ENCODE results near the gene ASXL3.

The ASXL3 gene

GRCh38 chr18:33665187-33665586 is 87.2 kb downstream of the ASXL3 start:
- DNase-seq (ENCODE audit: insufficient read length, low spot score) (no peak), FAIRE-seq (no peak)
- TF ChIP-seq SPI1 (IDR thresholded peaks at IDR 0.05; ENCODE audit: low read depth, low read length) (no peak), TAF1 (IDR thresholded peaks at IDR 0.05; ENCODE audit: low read depth, low read length) (no peak), PAX5 (IDR thresholded peaks at IDR 0.05; ENCODE audit: insufficient read depth, low read length, severe bottlenecking) (no peak), POU2F2 (IDR thresholded peaks at IDR 0.05; ENCODE audit: low read depth, low read length) (no peak), POLR2AphosphoS5 (IDR thresholded peaks at IDR 0.05; ENCODE audit: low read depth, low read length) (no peak), POLR2A (IDR thresholded peaks at IDR 0.05; ENCODE audit: low read depth, low read length) (no peak)

- TF ChIP-seq SPI1 (IDR thresholded peaks at IDR 0.05; ENCODE audit: low read depth, low read length) (no peak), POU2F2 (IDR thresholded peaks at IDR 0.05; ENCODE audit: low read depth, low read length) (no peak), POLR2A (IDR thresholded peaks at IDR 0.05; ENCODE audit: low read depth, low read length) (no peak), POLR2AphosphoS5 (IDR thresholded peaks at IDR 0.05; ENCODE audit: low read depth, low read length) (no peak), PAX5 (IDR thresholded peaks at IDR 0.05; ENCODE audit: insufficient read depth, low read length, severe bottlenecking) (no peak), TAF1 (IDR thresholded peaks at IDR 0.05; ENCODE audit: low read depth, low read length) (no peak)
- no peak for FAIRE-seq
Measured at GRCh38 chr18:33665641-33666040, 87.6 kb downstream of the ASXL3 start.

GRCh38 chr18:33666915-33667314 is 88.9 kb downstream of the ASXL3 start:
- FAIRE-seq: no peak
- TF ChIP-seq PAX5 (IDR thresholded peaks at IDR 0.05; ENCODE audit: insufficient read depth, low read length, severe bottlenecking): no peak
- TF ChIP-seq TAF1 (IDR thresholded peaks at IDR 0.05; ENCODE audit: low read depth, low read length): no peak
- TF ChIP-seq POLR2A (IDR thresholded peaks at IDR 0.05; ENCODE audit: low read depth, low read length): no peak
- TF ChIP-seq POU2F2 (IDR thresholded peaks at IDR 0.05; ENCODE audit: low read depth, low read length): no peak
- no peak for TF ChIP-seq POLR2AphosphoS5 (IDR thresholded peaks at IDR 0.05; ENCODE audit: low read depth, low read length)
- no peak for TF ChIP-seq SPI1 (IDR thresholded peaks at IDR 0.05; ENCODE audit: low read depth, low read length)
- no peak for DNase-seq (ENCODE audit: insufficient read length, low spot score)

More at GRCh38 chr18:33665641-33666040, 87.6 kb downstream of the ASXL3 start:
- DNase-seq (ENCODE audit: insufficient read length, low spot score): no peak

- FAIRE-seq (no peak), DNase-seq (ENCODE audit: insufficient read length, low spot score) (no peak)
- no peak for TF ChIP-seq PAX5 (IDR thresholded peaks at IDR 0.05; ENCODE audit: insufficient read depth, low read length, severe bottlenecking)
- TF ChIP-seq POLR2A (IDR thresholded peaks at IDR 0.05; ENCODE audit: low read depth, low read length): no peak
- no peak for TF ChIP-seq POU2F2 (IDR thresholded peaks at IDR 0.05; ENCODE audit: low read depth, low read length)
- no peak for TF ChIP-seq SPI1 (IDR thresholded peaks at IDR 0.05; ENCODE audit: low read depth, low read length)
- TF ChIP-seq TAF1 (IDR thresholded peaks at IDR 0.05; ENCODE audit: low read depth, low read length): no peak
- TF ChIP-seq POLR2AphosphoS5 (IDR thresholded peaks at IDR 0.05; ENCODE audit: low read depth, low read length): no peak
Measured at GRCh38 chr18:33669589-33669988, 91.6 kb downstream of the ASXL3 start.

GRCh38 chr18:33670029-33670428 is 92.0 kb downstream of the ASXL3 start:
- FAIRE-seq: no peak
- TF ChIP-seq POLR2AphosphoS5 (IDR thresholded peaks at IDR 0.05; ENCODE audit: low read depth, low read length) (no peak), POU2F2 (IDR thresholded peaks at IDR 0.05; ENCODE audit: low read depth, low read length) (no peak), SPI1 (IDR thresholded peaks at IDR 0.05; ENCODE audit: low read depth, low read length) (no peak), PAX5 (IDR thresholded peaks at IDR 0.05; ENCODE audit: insufficient read depth, low read length, severe bottlenecking) (no peak), POLR2A (IDR thresholded peaks at IDR 0.05; ENCODE audit: low read depth, low read length) (no peak), TAF1 (IDR thresholded peaks at IDR 0.05; ENCODE audit: low read depth, low read length) (no peak)

GRCh38 chr18:33673689-33674088 is 95.7 kb downstream of the ASXL3 start:
- no peak for FAIRE-seq
- no peak for DNase-seq (ENCODE audit: insufficient read length, low spot score)
- TF ChIP-seq POLR2AphosphoS5 (IDR thresholded peaks at IDR 0.05; ENCODE audit: low read depth, low read length) (no peak), SPI1 (IDR thresholded peaks at IDR 0.05; ENCODE audit: low read depth, low read length) (no peak), POLR2A (IDR thresholded peaks at IDR 0.05; ENCODE audit: low read depth, low read length) (no peak), TAF1 (IDR thresholded peaks at IDR 0.05; ENCODE audit: low read depth, low read length) (no peak), PAX5 (IDR thresholded peaks at IDR 0.05; ENCODE audit: insufficient read depth, low read length, severe bottlenecking) (no peak), POU2F2 (IDR thresholded peaks at IDR 0.05; ENCODE audit: low read depth, low read length) (no peak)

More at GRCh38 chr18:33670029-33670428, 92.0 kb downstream of the ASXL3 start:
- DNase-seq (ENCODE audit: insufficient read length, low spot score): no peak

GRCh38 chr18:33676593-33676992 is 98.6 kb downstream of the ASXL3 start:
- FAIRE-seq (no peak), DNase-seq (ENCODE audit: insufficient read length, low spot score) (no peak)
- TF ChIP-seq SPI1 (IDR thresholded peaks at IDR 0.05; ENCODE audit: low read depth, low read length) (no peak), POU2F2 (IDR thresholded peaks at IDR 0.05; ENCODE audit: low read depth, low read length) (no peak), PAX5 (IDR thresholded peaks at IDR 0.05; ENCODE audit: insufficient read depth, low read length, severe bottlenecking) (no peak), TAF1 (IDR thresholded peaks at IDR 0.05; ENCODE audit: low read depth, low read length) (no peak), POLR2A (IDR thresholded peaks at IDR 0.05; ENCODE audit: low read depth, low read length) (no peak), POLR2AphosphoS5 (IDR thresholded peaks at IDR 0.05; ENCODE audit: low read depth, low read length) (no peak)

GRCh38 chr18:33677891-33678290 is 99.9 kb downstream of the ASXL3 start:
- no peak for DNase-seq (ENCODE audit: insufficient read length, low spot score)
- no peak for FAIRE-seq
- TF ChIP-seq SPI1 (IDR thresholded peaks at IDR 0.05; ENCODE audit: low read depth, low read length): no peak
- no peak for TF ChIP-seq TAF1 (IDR thresholded peaks at IDR 0.05; ENCODE audit: low read depth, low read length)
- TF ChIP-seq POLR2AphosphoS5 (IDR thresholded peaks at IDR 0.05; ENCODE audit: low read depth, low read length): no peak
- TF ChIP-seq PAX5 (IDR thresholded peaks at IDR 0.05; ENCODE audit: insufficient read depth, low read length, severe bottlenecking): no peak
- TF ChIP-seq POU2F2 (IDR thresholded peaks at IDR 0.05; ENCODE audit: low read depth, low read length): no peak
- no peak for TF ChIP-seq POLR2A (IDR thresholded peaks at IDR 0.05; ENCODE audit: low read depth, low read length)

- DNase-seq (ENCODE audit: insufficient read length, low spot score) (no peak), FAIRE-seq (no peak)
- TF ChIP-seq PAX5 (IDR thresholded peaks at IDR 0.05; ENCODE audit: insufficient read depth, low read length, severe bottlenecking): peak; percentile 26
- TF ChIP-seq POU2F2 (IDR thresholded peaks at IDR 0.05; ENCODE audit: low read depth, low read length): no peak
Measured at GRCh38 chr18:33682436-33682835, 104.4 kb downstream of the ASXL3 start.

GRCh38 chr18:33694593-33694992 is 116.6 kb downstream of the ASXL3 start:
- FAIRE-seq (no peak), DNase-seq (ENCODE audit: insufficient read length, low spot score) (no peak)
- no peak for TF ChIP-seq POLR2AphosphoS5 (IDR thresholded peaks at IDR 0.05; ENCODE audit: low read depth, low read length)
- TF ChIP-seq POLR2A (IDR thresholded peaks at IDR 0.05; ENCODE audit: low read depth, low read length): no peak
- TF ChIP-seq POU2F2 (IDR thresholded peaks at IDR 0.05; ENCODE audit: low read depth, low read length): no peak
- no peak for TF ChIP-seq SPI1 (IDR thresholded peaks at IDR 0.05; ENCODE audit: low read depth, low read length)
- no peak for TF ChIP-seq PAX5 (IDR thresholded peaks at IDR 0.05; ENCODE audit: insufficient read depth, low read length, severe bottlenecking)

All from GM12891 (cell line).